Measurements from ENCODE around the gene TRIOBP.

DNA sequence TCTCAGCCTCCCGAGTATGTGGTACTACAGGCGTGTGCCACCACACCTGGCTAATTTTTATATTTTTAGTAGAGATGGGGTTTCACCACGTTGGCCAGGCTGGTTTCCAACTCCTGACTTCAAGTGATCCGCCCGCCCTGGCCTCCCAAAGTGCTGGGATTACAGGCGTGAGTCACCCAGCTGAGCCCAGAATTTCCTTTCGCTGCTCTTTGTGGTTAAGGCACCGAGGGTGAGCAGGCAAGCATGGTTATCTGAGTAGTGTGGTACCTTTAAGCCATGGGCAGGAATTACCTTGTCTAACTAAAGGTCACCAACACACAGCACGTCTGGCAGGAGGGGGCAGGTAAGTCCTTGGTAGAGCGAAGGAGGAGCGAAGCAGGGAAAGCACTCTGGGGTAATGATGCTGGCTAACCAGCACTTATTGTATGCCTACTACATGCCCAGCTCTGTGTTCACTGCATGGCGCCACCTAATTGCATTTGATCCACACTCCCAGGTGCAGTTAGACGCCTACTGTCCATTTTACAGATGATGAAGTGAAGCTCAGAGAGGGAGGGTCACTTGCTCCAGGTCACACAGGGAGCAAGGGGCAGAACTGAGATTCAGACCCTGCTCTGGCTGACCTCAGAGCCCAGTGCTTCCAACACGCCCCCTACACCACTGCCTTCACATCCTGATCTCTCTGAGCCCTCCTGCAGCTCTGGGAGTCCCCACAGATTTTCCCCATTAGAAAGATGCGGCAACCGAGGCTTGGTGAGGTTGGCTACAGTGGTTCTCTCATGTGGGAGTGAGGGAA, 45.7 kb downstream of the TRIOBP start:
- TF ChIP-seq, protein P1, sequence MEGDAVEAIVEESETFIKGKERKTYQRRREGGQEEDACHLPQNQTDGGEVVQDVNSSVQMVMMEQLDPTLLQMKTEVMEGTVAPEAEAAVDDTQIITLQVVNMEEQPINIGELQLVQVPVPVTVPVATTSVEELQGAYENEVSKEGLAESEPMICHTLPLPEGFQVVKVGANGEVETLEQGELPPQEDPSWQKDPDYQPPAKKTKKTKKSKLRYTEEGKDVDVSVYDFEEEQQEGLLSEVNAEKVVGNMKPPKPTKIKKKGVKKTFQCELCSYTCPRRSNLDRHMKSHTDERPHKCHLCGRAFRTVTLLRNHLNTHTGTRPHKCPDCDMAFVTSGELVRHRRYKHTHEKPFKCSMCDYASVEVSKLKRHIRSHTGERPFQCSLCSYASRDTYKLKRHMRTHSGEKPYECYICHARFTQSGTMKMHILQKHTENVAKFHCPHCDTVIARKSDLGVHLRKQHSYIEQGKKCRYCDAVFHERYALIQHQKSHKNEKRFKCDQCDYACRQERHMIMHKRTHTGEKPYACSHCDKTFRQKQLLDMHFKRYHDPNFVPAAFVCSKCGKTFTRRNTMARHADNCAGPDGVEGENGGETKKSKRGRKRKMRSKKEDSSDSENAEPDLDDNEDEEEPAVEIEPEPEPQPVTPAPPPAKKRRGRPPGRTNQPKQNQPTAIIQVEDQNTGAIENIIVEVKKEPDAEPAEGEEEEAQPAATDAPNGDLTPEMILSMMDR (conservative IDR thresholded peaks at IDR 0.05): no peak
- no peak for TF ChIP-seq EZH2 (IDR thresholded peaks at IDR 0.05; ENCODE audit: low read depth)

Measured in PC-9 (cell line).